Activated CD8-positive, alpha-beta memory T cell treated with anti-CD3 and anti-CD28 coated beads, Interleukin-2, amount 10 ng/mL, durations not matched to agents 7 days and 5 days (primary cell): Measurements from ENCODE around the gene AGAP1. TPM values are rescaled to one million over a fixed set of nuclear protein-coding genes. Genes with fewer than 3 reads are reported as not detected.

Experiments used
- ATAC-seq: fragments of 150-1000 bp; cut with Tn5 transposase; one replicate; pipeline ENCODE4 v1.10.0; 2021; ENCODE audit warnings: moderate library complexity
- CTCF ChIA-PET: fragments of 350-600 bp; sonication (Branson Sonifier 250); formaldehyde crosslinking; loops from one replicate; lab custom pipeline; 2021; ENCODE audit warnings: antibody characterized with exemption; lab: Charles Lee
- DNase-seq: peaks from one replicate; pipeline ENCODE4 v3.0.0-alpha.2; 2020
- H3K27ac Mint-ChIP-seq: one replicate; pipeline ENCODE4 v1.8.0; 2021; ENCODE audit warnings: mild to moderate bottlenecking, mixed read lengths
- H3K27me3 Mint-ChIP-seq: one replicate; pipeline ENCODE4 v1.8.0; 2021; ENCODE audit warnings: mixed read lengths
- H3K36me3 Mint-ChIP-seq: one replicate; pipeline ENCODE4 v1.8.0; 2021; ENCODE audit warnings: mild to moderate bottlenecking, mixed read lengths
- H3K4me1 Mint-ChIP-seq: one replicate; pipeline ENCODE4 v1.8.0; 2021; ENCODE audit warnings: mixed read lengths
- H3K4me3 Mint-ChIP-seq: one replicate; pipeline ENCODE4 v1.8.0; 2021; ENCODE audit warnings: mild to moderate bottlenecking, moderate library complexity, mixed read lengths
- H3K9me3 Mint-ChIP-seq: one replicate; pipeline ENCODE4 v1.8.0; 2022; ENCODE audit warnings: low read depth, mixed read lengths
- total RNA-seq, 2 experiments: library from RNA; stranded (reverse); gene quantifications; one replicate each; pipeline ENCODE4 v1.2.3, GENCODE V29; 2021

The AGAP1 gene
- total RNA-seq, 2 experiments from 2014 or later, result 0.75 to 1.8 TPM

GRCh38 chr2:236120141-236120601 lies 626.3 kb downstream of the AGAP1 start:
- DNase-seq, result no peak
- ATAC-seq, result no peak
- H3K27ac Mint-ChIP-seq, result no peak overlapping the region
- no peaks in the 10 kb centered on the region for H3K36me3 Mint-ChIP-seq
- no peaks in the 10 kb centered on the region for H3K9me3 Mint-ChIP-seq
- no peaks in the 10 kb centered on the region for H3K4me1 Mint-ChIP-seq
- H3K4me3 Mint-ChIP-seq, result no peak overlapping the region
- CTCF ChIA-PET, result no interaction called here
- peaks cover 9% of the 10 kb centered on the region for H3K27me3 Mint-ChIP-seq

GRCh38 chr2:236120829-236121228 lies 627.0 kb downstream of the AGAP1 start:
- no peak for DNase-seq

GRCh38 chr2:236121546-236121945 lies 627.7 kb downstream of the AGAP1 start:
- no peak overlapping the region for H3K27ac Mint-ChIP-seq
- H3K9me3 Mint-ChIP-seq, result no peaks in the 10 kb centered on the region
- ATAC-seq (no peak), DNase-seq (no peak)
- CTCF ChIA-PET, result no interaction called here
- H3K36me3 Mint-ChIP-seq, result no peaks in the 10 kb centered on the region
- no peaks in the 10 kb centered on the region for H3K4me1 Mint-ChIP-seq
- no peak overlapping the region for H3K4me3 Mint-ChIP-seq
- H3K27me3 Mint-ChIP-seq, result peaks cover 9% of the 10 kb centered on the region

More at GRCh38 chr2:236120829-236121228, 627.0 kb downstream of the AGAP1 start:
- H3K9me3 Mint-ChIP-seq, result no peaks in the 10 kb centered on the region
- H3K27me3 Mint-ChIP-seq, result peaks cover 9% of the 10 kb centered on the region
- H3K4me3 Mint-ChIP-seq, result no peak overlapping the region
- H3K36me3 Mint-ChIP-seq, result no peaks in the 10 kb centered on the region
- ATAC-seq, result no peak
- CTCF ChIA-PET, result no interaction called here
- H3K4me1 Mint-ChIP-seq, result no peaks in the 10 kb centered on the region
- no peak overlapping the region for H3K27ac Mint-ChIP-seq

GRCh38 chr2:236122236-236122635 lies 628.4 kb downstream of the AGAP1 start:
- H3K36me3 Mint-ChIP-seq, result no peaks in the 10 kb centered on the region
- CTCF ChIA-PET, result no interaction called here
- no peak for ATAC-seq
- H3K9me3 Mint-ChIP-seq, result no peaks in the 10 kb centered on the region
- peaks cover 6% of the 10 kb centered on the region for H3K27me3 Mint-ChIP-seq
- no peak overlapping the region for H3K4me3 Mint-ChIP-seq
- DNase-seq, result no peak
- no peak overlapping the region for H3K27ac Mint-ChIP-seq
- no peaks in the 10 kb centered on the region for H3K4me1 Mint-ChIP-seq

- no peak for ATAC-seq
- DNase-seq, result no peak
- Mint-ChIP-seq H3K27me3 (no peaks in the 10 kb centered on the region), H3K4me1 (no peaks in the 10 kb centered on the region), H3K36me3 (no peaks in the 10 kb centered on the region), H3K9me3 (no peaks in the 10 kb centered on the region), H3K27ac (no peak overlapping the region), H3K4me3 (no peak overlapping the region)
- CTCF ChIA-PET, result no interaction called here
Observed at GRCh38 chr2:236123716-236124115, 629.9 kb downstream of the AGAP1 start.

- Mint-ChIP-seq H3K27me3 (no peaks in the 10 kb centered on the region), H3K9me3 (no peaks in the 10 kb centered on the region), H3K36me3 (no peaks in the 10 kb centered on the region), H3K4me3 (no peak overlapping the region), H3K4me1 (no peaks in the 10 kb centered on the region), H3K27ac (no peak overlapping the region)
- CTCF ChIA-PET, result no interaction called here
- DNase-seq, result no peak
- no peak for ATAC-seq
Observed at GRCh38 chr2:236124182-236124893, 630.5 kb downstream of the AGAP1 start.

GRCh38 chr2:236125541-236125940 lies 631.7 kb downstream of the AGAP1 start:
- Mint-ChIP-seq H3K27me3 (no peaks in the 10 kb centered on the region), H3K4me3 (no peak overlapping the region), H3K9me3 (no peaks in the 10 kb centered on the region), H3K4me1 (no peaks in the 10 kb centered on the region), H3K36me3 (no peaks in the 10 kb centered on the region), H3K27ac (no peak overlapping the region)
- CTCF ChIA-PET, result no interaction called here
- no peak for ATAC-seq
- no peak for DNase-seq

- Mint-ChIP-seq H3K9me3 (no peaks in the 10 kb centered on the region), H3K4me3 (no peak overlapping the region), H3K27ac (no peak overlapping the region), H3K4me1 (no peaks in the 10 kb centered on the region), H3K36me3 (no peaks in the 10 kb centered on the region), H3K27me3 (no peaks in the 10 kb centered on the region)
- DNase-seq (no peak), ATAC-seq (no peak)
- CTCF ChIA-PET, result no interaction called here
Observed at GRCh38 chr2:236127010-236127409, 633.2 kb downstream of the AGAP1 start.

GRCh38 chr2:236128321-236128720 lies 634.5 kb downstream of the AGAP1 start:
- Mint-ChIP-seq H3K27ac (no peak overlapping the region), H3K4me1 (no peaks in the 10 kb centered on the region), H3K9me3 (no peaks in the 10 kb centered on the region), H3K36me3 (no peaks in the 10 kb centered on the region), H3K27me3 (no peaks in the 10 kb centered on the region), H3K4me3 (no peak overlapping the region)
- CTCF ChIA-PET, result no interaction called here
- ATAC-seq (no peak), DNase-seq (no peak)

GRCh38 chr2:236129935-236130334 lies 636.1 kb downstream of the AGAP1 start:
- ATAC-seq (no peak), DNase-seq (no peak)
- no peaks in the 10 kb centered on the region for H3K36me3 Mint-ChIP-seq
- CTCF ChIA-PET, result no interaction called here
- H3K4me1 Mint-ChIP-seq, result no peaks in the 10 kb centered on the region
- no peak overlapping the region for H3K4me3 Mint-ChIP-seq
- no peaks in the 10 kb centered on the region for H3K27me3 Mint-ChIP-seq
- H3K27ac Mint-ChIP-seq, result no peak overlapping the region
- no peaks in the 10 kb centered on the region for H3K9me3 Mint-ChIP-seq

GRCh38 chr2:236130349-236130998 lies 636.6 kb downstream of the AGAP1 start:
- no peak for ATAC-seq
- CTCF ChIA-PET, result no interaction called here
- no peak overlapping the region for H3K27ac Mint-ChIP-seq
- no peaks in the 10 kb centered on the region for H3K27me3 Mint-ChIP-seq
- DNase-seq, result no peak
- no peaks in the 10 kb centered on the region for H3K9me3 Mint-ChIP-seq
- H3K36me3 Mint-ChIP-seq, result no peaks in the 10 kb centered on the region
- no peak overlapping the region for H3K4me3 Mint-ChIP-seq
- no peaks in the 10 kb centered on the region for H3K4me1 Mint-ChIP-seq

- no peaks in the 10 kb centered on the region for H3K27me3 Mint-ChIP-seq
- no peak overlapping the region for H3K27ac Mint-ChIP-seq
- H3K36me3 Mint-ChIP-seq, result no peaks in the 10 kb centered on the region
- no peaks in the 10 kb centered on the region for H3K4me1 Mint-ChIP-seq
- no peak overlapping the region for H3K4me3 Mint-ChIP-seq
- no peak for DNase-seq
- ATAC-seq, result no peak
- CTCF ChIA-PET, result no interaction called here
- no peaks in the 10 kb centered on the region for H3K9me3 Mint-ChIP-seq
Observed at GRCh38 chr2:236131073-236131692, 637.3 kb downstream of the AGAP1 start.

GRCh38 chr2:236133410-236134012 lies 639.7 kb downstream of the AGAP1 start:
- Mint-ChIP-seq H3K9me3 (no peaks in the 10 kb centered on the region), H3K36me3 (no peaks in the 10 kb centered on the region), H3K4me3 (no peak overlapping the region), H3K27me3 (no peaks in the 10 kb centered on the region), H3K4me1 (no peaks in the 10 kb centered on the region), H3K27ac (no peak overlapping the region)
- ATAC-seq, result no peak
- DNase-seq, result no peak
- CTCF ChIA-PET, result interaction anchor here (0.7 kb wide), 1 partner anchor 197 kb away, joined by 3 read pairs; no protein-coding TSS in a partner anchor
